Measurements from ENCODE around the gene TGFB2. TPM values are rescaled to one million over a fixed set of nuclear protein-coding genes. Genes with fewer than 3 reads are reported as not detected.
A peak's percentile ranks its signal among the peaks of the same experiment; 100 is the strongest.

Gene TGFB2
- total and polyA plus RNA-seq, 7 donors = 0.23 to 11.8 (median 6.3) TPM

GRCh38 chr1:218462587-218462986 lies 117.5 kb downstream of the TGFB2 start:
- Histone ChIP-seq H3K9me3 (no peaks in the 10 kb centered on the region), H3K27ac (peak overlapping the region; percentile 53 to 86 (median 68)), H3K36me3 (no peaks in the 10 kb centered on the region), H3K4me1 (peaks cover 0 to 43% (median 32%) of the 10 kb centered on the region in 4 donors), H3K4me3 (no peak overlapping the region), H3K27me3 (no peaks in the 10 kb centered on the region)
- intact Hi-C loops (cut with DNase I) = no loop called here
- TF ChIP-seq POLR2AphosphoS5 (IDR thresholded peaks at IDR 0.05) (no peak), CTCF (IDR thresholded peaks at IDR 0.05) (no peak), POLR2A (IDR thresholded peaks at IDR 0.05) (no peak)
- 47 to 64% methylated on average over 2 of the region's 2 CpGs for WGBS, 2 donors
- DNase-seq = no peak

GRCh38 chr1:218463194-218464156 lies 118.3 kb downstream of the TGFB2 start:
- H3K4me3 ChIP-seq = no peak overlapping the region
- H3K27me3 ChIP-seq = no peaks in the 10 kb centered on the region
- 82 to 85% methylated on average over 14 of the region's 14 CpGs for WGBS, 2 donors
- peak; percentile 81 for DNase-seq
- no peaks in the 10 kb centered on the region for H3K36me3 ChIP-seq
- no peaks in the 10 kb centered on the region for H3K9me3 ChIP-seq
- intact Hi-C loops (cut with DNase I) = no loop called here
- TF ChIP-seq POLR2AphosphoS5 (IDR thresholded peaks at IDR 0.05) (peak in 1 of 4 donors; percentile 15), CTCF (IDR thresholded peaks at IDR 0.05) (no peak), POLR2A (IDR thresholded peaks at IDR 0.05) (no peak), EP300 (IDR thresholded peaks at IDR 0.05) (no peak)
- peak overlapping the region; percentile 53 to 86 (median 68) for H3K27ac ChIP-seq
- peaks cover 0 to 43% (median 32%) of the 10 kb centered on the region in 4 donors for H3K4me1 ChIP-seq

DNA sequence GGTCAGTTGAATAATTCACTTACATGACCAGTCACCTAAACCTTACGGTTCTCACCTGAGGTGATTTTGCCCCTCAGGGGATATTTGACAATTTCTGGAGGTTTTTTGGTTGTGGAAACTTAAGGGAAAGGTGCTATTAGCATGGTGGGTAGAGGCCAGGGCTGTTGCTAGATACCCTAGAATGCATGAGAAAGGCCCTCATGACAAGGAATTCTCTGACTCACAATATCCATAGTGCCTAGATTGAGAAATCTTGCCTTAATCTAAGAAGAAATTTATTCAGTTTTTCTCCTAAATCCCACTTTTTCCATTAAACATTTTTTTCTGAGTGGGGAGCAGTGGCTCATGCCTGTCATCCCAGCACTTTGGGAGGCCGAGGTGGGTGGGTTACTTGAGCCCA lies 119.7 kb downstream of the TGFB2 start:
- peaks cover 0 to 37% (median 25%) of the 10 kb centered on the region in 4 donors for H3K4me1 ChIP-seq
- H3K9me3 ChIP-seq = no peaks in the 10 kb centered on the region
- no peak overlapping the region for H3K4me3 ChIP-seq
- H3K36me3 ChIP-seq = no peaks in the 10 kb centered on the region
- H3K27me3 ChIP-seq = no peaks in the 10 kb centered on the region
- no peak for TF ChIP-seq CTCF (IDR thresholded peaks at IDR 0.05)
- TF ChIP-seq POLR2A (IDR thresholded peaks at IDR 0.05) = no peak
- TF ChIP-seq EP300 (IDR thresholded peaks at IDR 0.05) = no peak
- TF ChIP-seq POLR2AphosphoS5 (IDR thresholded peaks at IDR 0.05) = no peak
- intact Hi-C loops (cut with DNase I) = no loop called here
- H3K27ac ChIP-seq = peak overlapping the region in 1 of 4 donors; percentile 86
- no peak for DNase-seq
- WGBS, 2 donors = 87 to 89% methylated on average over 2 of the region's 2 CpGs

DNA sequence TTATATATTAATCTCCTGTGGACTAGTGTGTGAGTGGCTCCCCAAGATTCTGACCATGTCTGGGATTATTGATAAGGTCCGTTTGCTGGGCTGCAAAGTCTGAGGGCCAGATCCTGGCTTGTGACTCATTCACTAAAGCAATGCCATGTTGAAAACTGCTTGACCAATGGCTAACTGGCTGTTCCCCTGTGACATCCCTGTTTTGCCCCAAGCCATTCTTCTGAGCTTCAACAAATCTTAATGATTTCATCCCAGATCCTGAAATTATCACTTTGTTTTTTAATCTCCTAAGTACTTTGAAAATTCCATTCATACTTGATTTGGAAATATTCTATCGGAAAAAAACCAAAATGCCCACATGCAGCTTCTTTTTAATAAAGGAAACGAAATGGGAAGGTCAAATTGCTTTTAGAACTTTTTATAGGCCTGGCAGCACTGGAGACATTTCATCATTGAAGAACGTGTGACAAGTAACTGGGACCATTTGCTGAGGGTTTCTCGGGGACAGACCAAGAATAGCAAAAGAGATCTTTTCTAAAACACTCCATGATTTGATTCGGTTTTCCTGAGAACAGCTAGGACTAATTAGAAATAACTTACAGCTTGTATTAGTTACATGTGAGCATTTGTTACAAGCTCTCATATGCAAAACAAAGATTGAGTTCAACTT lies 121.3 kb downstream of the TGFB2 start:
- Histone ChIP-seq H3K4me1 (peaks cover 0 to 21% (median 9%) of the 10 kb centered on the region in 4 donors), H3K36me3 (no peaks in the 10 kb centered on the region), H3K9me3 (no peaks in the 10 kb centered on the region), H3K27me3 (no peaks in the 10 kb centered on the region), H3K4me3 (no peak overlapping the region), H3K27ac (peak overlapping the region in 1 of 4 donors; percentile 5)
- TF ChIP-seq EP300 (IDR thresholded peaks at IDR 0.05) (no peak), POLR2A (IDR thresholded peaks at IDR 0.05) (no peak), CTCF (IDR thresholded peaks at IDR 0.05) (no peak), POLR2AphosphoS5 (IDR thresholded peaks at IDR 0.05) (no peak)
- intact Hi-C loops (cut with DNase I) = no loop called here
- 58 to 74% methylated on average over 6 of the region's 6 CpGs for WGBS, 2 donors
- DNase-seq = no peak

All from sigmoid colon (tissue), 7 donors.